ENCODE measurements around the gene INPP5J.

- TF ChIP-seq CTCF (IDR thresholded peaks at IDR 0.05; ENCODE audit: low read depth, low read length) (no peak), MAX (IDR thresholded peaks at IDR 0.05; ENCODE audit: low read depth, low read length) (no peak), POLR2A (IDR thresholded peaks at IDR 0.05; ENCODE audit: extremely low read depth, insufficient read length) (no peak), MYC (IDR thresholded peaks at IDR 0.05; ENCODE audit: low read depth, low read length) (no peak)
Measured at GRCh38 chr22:31083923-31084810, 38.6 kb upstream of the INPP5J start.
